AG09319 (cell line): ENCODE data around the gene METTL27.

Experiments
- DNase-seq: peaks from one replicate; pipeline ENCODE4 v3.0.0-alpha.2; 2010; ENCODE audit warnings: low read depth; ENCODE audit errors: extremely low read depth
- CTCF ChIP-seq: IDR thresholded peaks from 2 replicates; pipeline ENCODE4 v1.5.1; 2011; ENCODE audit warnings: low read depth, mild to moderate bottlenecking, inconsistent platforms, low read length, moderate library complexity

The METTL27 gene

GRCh38 chr7:73820013-73820412, 22.3 kb downstream of the METTL27 start:
- TF ChIP-seq CTCF, result no peak

GRCh38 chr7:73817121-73817520, 25.2 kb downstream of the METTL27 start:
- DNase-seq, result no peak
- no peak for TF ChIP-seq CTCF

More at GRCh38 chr7:73820013-73820412, 22.3 kb downstream of the METTL27 start:
- no peak for DNase-seq

- TF ChIP-seq CTCF, result no peak
Observed at GRCh38 chr7:73815436-73815835, 26.9 kb downstream of the METTL27 start.

GRCh38 chr7:73812996-73813395, 29.3 kb downstream of the METTL27 start:
- DNase-seq, result no peak

More at GRCh38 chr7:73815436-73815835, 26.9 kb downstream of the METTL27 start:
- no peak for DNase-seq

GRCh38 chr7:73811760-73812168, 30.6 kb downstream of the METTL27 start:
- peak; percentile 89 for TF ChIP-seq CTCF
- DNase-seq, result peak; percentile 12

More at GRCh38 chr7:73812996-73813395, 29.3 kb downstream of the METTL27 start:
- no peak for TF ChIP-seq CTCF

GRCh38 chr7:73810998-73811360, 31.3 kb downstream of the METTL27 start:
- no peak for DNase-seq
- TF ChIP-seq CTCF, result no peak

- TF ChIP-seq CTCF, result no peak
Observed at GRCh38 chr7:73809467-73809951, 32.8 kb downstream of the METTL27 start.

More at GRCh38 chr7:73809467-73809951, 32.8 kb downstream of the METTL27 start:
- DNase-seq, result no peak
